NCI-H460 (cell line): ENCODE data around the gene VSTM2L. TPM values are rescaled to one million over a fixed set of nuclear protein-coding genes. Genes with fewer than 3 reads are reported as not detected.

Experiments used
- DNase-seq: peaks from one replicate; pipeline ENCODE4 v3.0.0-alpha.2; 2016; ENCODE audit warnings: low read depth; ENCODE audit errors: extremely low read depth
- total RNA-seq: library from RNA; depleted of rRNA; stranded (reverse); fragments of >200 nt; shearing (Covaris generic); gene quantifications from 2 replicates; pipeline ENCODE4 v1.2.3, GENCODE V29; 2014

VSTM2L gene
- total RNA-seq, 1 experiment from 2014 or later: not detected

DNA sequence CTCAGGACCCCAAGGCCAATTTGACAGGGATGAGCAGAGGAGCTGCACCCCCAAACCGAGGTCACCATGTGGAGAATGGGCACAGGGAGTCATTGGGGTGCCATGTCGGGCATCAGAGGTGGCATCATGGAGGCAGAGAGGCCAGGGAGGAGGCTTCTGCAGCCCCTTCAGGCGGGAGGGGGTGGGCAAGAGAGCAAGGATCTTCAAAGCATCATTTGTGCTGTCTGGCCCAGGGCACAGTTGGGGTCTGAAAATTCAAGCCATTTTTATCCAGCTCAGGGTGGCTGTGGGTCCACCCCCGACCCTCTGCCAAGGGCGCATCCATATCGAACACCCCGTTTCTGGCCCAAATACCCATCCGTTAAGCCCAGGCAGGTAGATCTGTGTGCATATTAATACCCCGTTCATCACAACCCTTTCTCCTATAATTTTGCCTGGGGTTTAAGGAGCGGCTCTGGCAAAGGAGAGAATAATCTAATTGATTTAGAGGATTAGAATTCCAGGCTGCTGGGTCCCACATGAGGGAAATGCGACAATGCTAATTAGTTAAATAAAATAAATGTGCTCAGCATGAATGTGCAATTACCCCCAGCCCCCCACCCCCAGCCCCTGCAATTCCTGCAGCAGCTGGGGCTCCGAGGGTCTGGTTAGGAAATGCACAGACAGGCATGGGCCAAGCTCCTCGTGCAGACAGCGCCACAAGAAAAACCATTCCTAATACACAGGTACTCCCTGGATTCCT, 31.9 kb downstream of the VSTM2L start:
- DNase-seq: no peak

DNA sequence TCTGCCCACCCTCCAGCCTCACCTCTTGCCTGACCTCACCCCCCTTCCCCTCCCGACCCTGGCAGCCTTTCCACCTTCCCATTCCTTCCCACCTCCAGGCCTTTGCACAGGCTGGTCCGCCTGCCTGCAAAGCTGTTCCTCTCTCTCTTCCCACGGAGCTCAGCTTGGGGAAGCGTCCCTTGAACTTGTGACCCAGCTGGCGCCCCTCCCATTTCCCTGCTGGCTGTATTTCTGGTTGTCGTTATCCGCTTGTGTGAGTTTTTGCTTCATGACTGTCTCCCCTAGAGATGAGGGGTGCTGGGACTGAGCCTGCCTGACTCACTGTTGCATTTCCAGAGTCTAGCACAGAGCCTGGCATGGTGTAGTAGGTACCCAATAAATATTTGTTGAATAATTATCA, 32.5 kb downstream of the VSTM2L start:
- no peak for DNase-seq

DNA sequence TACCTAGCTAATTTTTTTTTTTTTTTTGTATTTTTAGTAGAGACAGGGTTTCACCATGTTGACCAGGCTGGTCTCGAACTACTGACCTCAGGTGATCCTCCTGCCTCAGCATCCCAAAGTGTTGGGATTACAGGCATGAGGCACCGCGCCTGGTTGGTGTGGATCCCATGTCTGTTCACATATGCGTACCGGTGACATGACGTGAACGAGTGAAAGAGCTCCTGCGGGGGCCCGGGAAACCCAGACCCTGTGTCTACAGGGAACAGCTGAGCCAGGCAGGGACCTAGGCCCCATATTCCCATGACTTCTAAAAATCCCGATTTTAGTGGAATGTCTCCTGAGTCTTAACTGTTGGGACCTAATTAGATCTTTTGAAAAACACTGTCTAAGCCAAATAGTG, 33.1 kb downstream of the VSTM2L start:
- no peak for DNase-seq

DNA sequence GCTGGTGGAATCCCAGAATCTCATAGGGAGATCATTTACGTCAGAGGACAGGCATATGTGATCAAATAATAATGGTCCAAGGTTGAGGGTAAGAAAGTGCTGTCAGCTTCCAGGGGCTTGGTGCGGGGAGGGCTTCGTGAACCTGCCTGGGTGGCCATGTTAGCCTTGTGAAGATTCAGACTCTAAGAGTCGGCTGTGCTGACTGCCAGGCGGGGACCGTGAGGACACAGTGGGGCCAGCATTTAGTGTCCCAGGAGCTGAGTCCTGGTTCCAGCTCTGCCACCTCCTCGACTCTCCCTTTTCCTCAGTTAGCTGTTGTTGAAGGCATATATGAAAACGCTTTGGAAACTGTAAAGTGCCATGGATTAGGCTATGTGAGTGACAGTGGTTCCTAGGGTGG, 33.5 kb downstream of the VSTM2L start:
- DNase-seq: no peak

DNA sequence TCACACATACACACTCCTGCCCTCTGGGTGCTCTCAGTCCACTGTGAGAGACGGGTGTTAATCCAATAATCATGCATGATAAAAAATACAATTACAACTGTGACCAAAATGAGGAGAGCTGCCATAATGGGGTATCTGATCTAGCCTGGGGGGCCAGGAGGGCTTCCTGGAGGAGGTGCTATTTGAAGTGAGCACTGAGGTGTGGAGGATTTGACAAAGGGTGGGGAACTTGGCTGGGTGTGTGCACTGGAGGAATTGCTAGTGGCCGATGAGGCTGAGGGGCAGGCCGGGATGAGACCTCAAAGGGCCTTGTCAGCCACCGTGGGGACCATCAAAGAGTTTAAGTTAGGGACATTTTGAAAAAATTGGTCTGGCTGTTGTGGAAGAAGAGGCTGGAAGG, 34.8 kb downstream of the VSTM2L start:
- DNase-seq: no peak

- DNase-seq: no peak
Observed at GRCh38 chr20:37938181-37938750, 35.3 kb downstream of the VSTM2L start.

DNA sequence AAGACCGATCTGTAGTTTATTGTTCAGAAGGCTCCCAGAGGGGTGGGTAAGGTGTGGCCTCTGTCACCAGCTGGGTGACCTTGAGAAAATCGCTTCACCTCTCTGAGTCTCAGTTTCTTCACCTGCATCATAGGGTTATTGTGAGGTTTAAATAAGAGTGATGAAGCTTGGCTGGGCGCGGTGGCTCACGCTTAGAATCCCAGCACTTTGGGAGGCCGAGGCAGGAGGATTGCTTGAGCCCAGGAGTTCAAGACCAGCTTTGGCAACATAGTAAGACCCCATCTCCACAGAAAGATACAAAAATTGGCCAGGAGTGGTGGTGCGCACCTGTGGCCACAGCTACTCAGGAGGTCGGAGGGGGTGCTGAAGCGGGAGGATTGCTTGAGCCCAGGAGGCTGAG, 36.0 kb downstream of the VSTM2L start:
- DNase-seq: no peak

GRCh38 chr20:37939701-37940560, 37.0 kb downstream of the VSTM2L start:
- DNase-seq: no peak

GRCh38 chr20:37940858-37941257, 37.9 kb downstream of the VSTM2L start:
- no peak for DNase-seq

DNA sequence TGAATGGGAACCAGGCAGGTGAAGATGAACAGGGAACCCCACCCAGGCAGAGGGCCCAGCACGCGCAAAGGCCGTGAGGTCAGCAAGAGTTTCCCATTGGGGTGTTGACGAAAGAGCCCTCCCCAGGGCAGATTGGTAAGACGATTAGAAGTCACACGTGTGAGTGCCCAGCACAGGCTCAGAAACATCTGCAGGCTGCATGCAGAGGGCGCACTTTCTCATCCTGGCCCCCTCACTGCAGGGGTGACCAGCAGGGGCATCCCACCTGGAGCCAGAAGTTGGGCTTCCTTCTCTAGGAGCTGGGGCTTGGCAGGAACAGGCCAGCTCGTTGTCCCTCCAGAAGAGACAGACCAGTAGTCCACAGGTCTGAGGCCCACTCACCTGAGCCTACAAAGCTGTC, 38.4 kb downstream of the VSTM2L start:
- no peak for DNase-seq

DNA sequence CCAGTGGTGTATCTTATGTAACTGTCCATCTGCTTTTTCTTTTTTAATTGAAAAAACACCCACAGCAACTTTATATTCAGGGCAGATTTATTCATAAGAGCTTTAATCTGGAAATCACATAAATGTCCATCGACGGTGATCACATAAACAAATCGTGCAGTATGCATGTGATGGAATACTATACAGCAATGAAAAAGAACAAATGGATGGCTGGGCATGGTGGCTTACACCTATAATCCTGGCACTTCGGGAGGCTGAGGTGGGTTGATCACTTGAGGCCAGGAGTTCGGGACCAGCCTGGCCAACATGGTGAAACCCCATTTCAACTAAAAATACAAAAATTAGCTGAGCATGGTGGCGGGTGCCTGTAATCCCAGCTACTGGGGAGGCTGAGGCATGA, 39.1 kb downstream of the VSTM2L start:
- no peak for DNase-seq

DNA sequence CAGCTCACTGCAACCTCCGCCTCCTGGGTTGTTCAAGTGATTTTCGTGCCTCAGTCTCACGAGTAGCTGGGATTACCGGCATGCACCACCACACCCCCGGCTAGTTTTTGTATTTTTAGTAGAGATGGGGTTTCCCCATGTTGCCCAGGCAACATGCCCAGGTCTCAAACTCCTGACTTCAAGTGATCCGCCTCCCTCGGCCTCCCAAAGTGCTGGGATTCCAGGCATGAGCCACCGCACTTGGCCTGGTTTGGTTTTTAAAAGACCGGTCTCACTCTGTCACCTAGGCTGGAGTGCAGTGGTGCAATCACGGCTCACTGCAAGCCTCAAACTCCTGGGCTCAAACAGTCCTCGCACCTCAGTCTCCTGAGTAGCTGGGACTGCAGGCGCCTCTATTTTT, 40.1 kb downstream of the VSTM2L start:
- DNase-seq: no peak

- no peak for DNase-seq
Observed at GRCh38 chr20:37943501-37944455, 40.9 kb downstream of the VSTM2L start.

- no peak for DNase-seq
Observed at GRCh38 chr20:37944456-37944981, 41.6 kb downstream of the VSTM2L start.

GRCh38 chr20:37945091-37945547, 42.2 kb downstream of the VSTM2L start:
- no peak for DNase-seq

- DNase-seq: no peak
Observed at GRCh38 chr20:37946946-37947345, 44.0 kb downstream of the VSTM2L start.

- DNase-seq: no peak
Observed at GRCh38 chr20:37947943-37948342, 45.0 kb downstream of the VSTM2L start.

DNA sequence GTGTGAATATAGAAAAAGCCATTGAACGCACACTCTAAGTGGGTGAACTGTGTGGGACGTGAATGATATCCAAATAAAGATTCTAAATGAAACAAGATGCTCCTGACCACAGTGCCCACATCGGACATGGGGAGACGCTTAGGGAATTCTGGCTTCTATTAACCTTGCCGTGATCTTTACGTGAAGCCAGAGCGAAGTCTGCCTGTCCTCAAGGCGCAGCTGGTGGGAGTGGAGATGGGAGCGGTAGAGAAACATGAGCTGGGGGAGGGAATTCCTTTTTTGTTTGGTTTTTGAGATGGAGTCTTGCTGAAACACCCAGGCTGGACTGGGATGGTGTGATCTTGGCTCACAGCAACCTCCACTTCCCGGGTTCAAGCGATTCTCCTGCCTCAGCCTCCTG, 46.0 kb downstream of the VSTM2L start:
- DNase-seq: no peak

DNA sequence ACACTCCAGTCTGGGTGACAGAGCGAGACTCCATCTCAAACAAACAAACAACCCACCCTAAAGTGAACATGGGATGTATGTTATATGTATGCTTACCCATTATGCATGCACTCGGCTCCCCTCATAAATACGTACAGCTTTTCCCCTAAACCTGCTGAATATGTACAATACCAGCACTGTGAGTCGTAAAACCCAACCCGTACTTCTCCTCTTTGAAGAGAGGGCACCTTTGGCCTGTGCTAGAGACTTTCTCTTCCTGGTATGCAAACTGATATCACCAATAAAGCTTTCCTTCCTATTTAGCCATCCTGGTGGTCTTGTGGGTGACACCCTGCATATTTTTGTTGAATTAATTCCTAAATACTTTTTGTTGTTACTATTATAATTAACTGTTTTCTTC, 51.3 kb downstream of the VSTM2L start:
- DNase-seq: no peak

GRCh38 chr20:37954626-37955025, 51.7 kb downstream of the VSTM2L start:
- no peak for DNase-seq
